GM19238 (cell line): Measurements from ENCODE around the gene PDE10A.

Source experiments
- DNase-seq: peaks from one replicate; pipeline ENCODE4 v3.0.0; 2011; ENCODE audit warnings: low spot score; ENCODE audit not compliant: insufficient read length

PDE10A gene

DNA sequence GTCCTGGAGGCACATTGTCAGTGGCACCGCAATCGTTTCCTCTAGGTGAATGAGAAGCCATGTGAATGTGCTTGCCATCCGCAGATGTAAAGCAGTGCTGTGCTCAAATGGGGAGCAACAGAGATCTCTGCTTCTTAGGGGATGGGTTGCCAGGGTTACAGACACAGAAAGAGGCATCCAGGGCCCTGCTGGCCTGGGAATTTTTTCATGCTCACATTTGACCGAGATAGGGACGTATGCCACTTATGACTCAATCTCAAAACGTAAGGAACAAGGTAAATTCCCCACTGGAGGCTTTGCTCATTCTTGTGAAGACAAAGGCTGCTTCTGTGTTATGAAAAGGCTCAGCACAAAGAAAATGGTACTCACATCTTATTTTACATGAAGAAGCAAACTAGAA lies 364.6 kb downstream of the PDE10A start:
- no peak for DNase-seq

GRCh38 chr6:165292657-165293056 lies 370.4 kb downstream of the PDE10A start:
- no peak for DNase-seq
